NCI-H2227 (cell line): ENCODE data around the gene PHTF2.
"Not testable (repeated sequence)": the region's sequence is repeated elsewhere in the genome, so short reads cannot be mapped to it uniquely, and the experiment has no call there.

Experiments used
- DNase-seq: peaks from one replicate; lab custom pipeline; 2025; ENCODE audit not compliant: unreplicated experiment; lab: John Stamatoyannopoulos, UW

Gene PHTF2

GRCh38 chr7:77798394-77799077 is at the start of gene PHTF2, which contains the start of gene TMEM60:
Gene PHTF2, plus strand, starts transcription at chr7:77798773.
Gene TMEM60, minus strand, starts transcription at chr7:77798434. Its CDS starts 4,061 bp downstream, at chr7:77794373.
- DNase-seq = peak; percentile 100

DNA sequence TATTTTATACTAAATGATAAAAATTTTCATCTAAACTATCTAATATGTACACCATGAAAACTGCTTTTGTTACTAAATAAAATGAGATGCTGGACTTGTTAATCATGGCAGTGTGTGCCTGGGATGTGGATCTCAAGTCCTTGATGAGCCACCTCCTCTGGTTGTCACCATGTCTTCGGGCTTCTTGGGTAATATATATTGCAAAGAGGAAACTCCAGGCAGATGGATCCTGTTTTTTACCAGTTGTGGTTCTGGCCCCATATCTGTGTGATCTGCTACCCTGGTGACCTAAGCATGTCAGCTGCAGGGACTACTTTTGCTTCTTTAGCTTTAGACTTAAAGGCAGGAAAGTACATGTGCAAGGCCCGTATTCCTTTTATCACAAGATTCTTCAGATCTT is 46.6 kb upstream of the PHTF2 start:
- DNase-seq = no peak

GRCh38 chr7:77753173-77753572 is 45.4 kb upstream of the PHTF2 start:
- DNase-seq = no peak

DNA sequence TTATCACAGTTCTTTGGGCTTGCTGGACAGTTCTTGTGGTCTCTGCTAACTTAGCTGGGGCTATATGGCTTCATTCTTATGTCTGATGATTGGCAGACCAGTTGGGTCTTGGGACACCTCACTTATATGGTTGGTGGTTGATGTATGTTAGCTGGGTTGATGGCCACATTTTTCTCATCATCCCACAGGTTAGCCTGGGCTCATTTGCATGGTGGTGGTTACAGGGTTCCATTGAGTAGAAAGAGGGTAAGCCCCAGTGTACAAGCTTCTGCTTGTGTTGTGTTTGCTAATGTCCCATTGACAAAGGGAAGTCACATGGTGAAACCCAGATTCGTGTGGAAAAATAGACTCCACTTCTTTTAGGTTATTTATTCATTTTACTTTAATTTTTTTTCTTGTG is 41.0 kb upstream of the PHTF2 start:
- no peak for DNase-seq

DNA sequence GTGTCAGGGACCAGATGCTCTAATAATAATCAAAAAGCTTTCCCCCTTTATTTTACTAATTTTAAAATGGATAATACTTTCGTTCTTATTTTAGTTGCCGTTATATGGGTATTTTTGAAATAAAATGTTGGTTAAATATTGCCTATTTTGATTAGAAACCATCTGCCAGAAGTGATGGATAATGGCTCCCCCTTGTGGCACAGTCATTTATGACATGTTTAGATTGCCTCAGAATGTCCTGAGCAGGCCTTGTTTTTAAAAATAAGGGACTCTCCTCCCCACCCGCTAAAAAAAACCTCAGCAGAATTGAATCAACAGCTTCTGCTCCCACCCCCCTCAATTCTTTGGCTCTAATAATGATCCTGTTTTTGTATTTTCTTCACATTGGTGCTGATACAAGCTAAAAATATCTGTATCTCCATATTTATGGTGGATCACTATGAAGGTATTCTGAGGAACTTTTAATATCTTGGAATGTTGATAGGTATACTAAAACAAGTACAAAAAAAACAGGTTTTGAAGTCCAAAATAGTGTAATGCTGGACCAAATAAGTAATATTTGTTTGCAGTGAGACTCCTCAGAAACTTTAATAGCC is 39.2 kb upstream of the PHTF2 start:
- peak; percentile 71 for DNase-seq

GRCh38 chr7:77760809-77761453 is 37.6 kb upstream of the PHTF2 start:
- DNase-seq = no peak

- DNase-seq = no peak
Measured at GRCh38 chr7:77765481-77765880, 33.1 kb upstream of the PHTF2 start.

DNA sequence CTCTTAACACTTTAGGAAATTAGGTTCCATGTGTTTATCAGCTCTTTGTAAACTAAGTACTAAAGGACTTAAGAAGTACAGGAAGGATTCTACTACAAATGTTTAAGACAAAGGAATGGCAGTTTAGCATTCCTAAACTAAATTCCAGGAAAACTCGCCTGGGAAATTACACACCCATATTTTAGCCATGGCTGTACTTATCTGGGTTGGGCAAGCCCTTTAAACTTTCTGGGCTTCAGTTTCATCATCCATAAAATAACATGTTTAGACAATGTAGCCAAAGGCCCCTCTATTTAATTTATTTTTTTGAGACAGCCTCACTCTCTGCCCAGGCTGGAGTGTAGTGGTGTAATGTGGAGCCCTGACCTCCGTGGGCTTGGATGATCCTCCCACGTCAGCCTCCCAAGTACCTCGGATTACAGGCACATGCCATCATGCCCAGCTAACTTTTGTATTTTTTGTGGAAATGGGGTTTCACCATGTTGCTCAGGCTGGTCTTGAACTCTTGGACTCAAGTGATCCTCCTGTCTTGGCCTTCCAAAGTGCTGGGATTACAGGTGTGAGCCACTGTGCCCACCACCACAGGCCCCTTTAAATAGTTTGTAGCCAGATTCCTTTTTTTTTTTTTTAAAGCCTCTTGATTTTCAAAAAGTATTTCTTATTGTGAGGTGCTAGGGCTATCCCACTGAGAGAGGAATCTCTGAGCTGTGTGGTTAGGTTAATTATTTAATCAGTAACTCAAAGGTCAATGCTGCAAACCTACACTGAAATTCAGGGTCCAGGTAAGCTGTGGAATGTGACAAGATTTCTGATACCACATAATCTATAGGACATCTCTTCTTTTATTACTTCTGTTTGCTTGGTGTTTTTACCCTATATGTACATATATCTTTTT is 32.4 kb upstream of the PHTF2 start:
- no peak for DNase-seq

DNA sequence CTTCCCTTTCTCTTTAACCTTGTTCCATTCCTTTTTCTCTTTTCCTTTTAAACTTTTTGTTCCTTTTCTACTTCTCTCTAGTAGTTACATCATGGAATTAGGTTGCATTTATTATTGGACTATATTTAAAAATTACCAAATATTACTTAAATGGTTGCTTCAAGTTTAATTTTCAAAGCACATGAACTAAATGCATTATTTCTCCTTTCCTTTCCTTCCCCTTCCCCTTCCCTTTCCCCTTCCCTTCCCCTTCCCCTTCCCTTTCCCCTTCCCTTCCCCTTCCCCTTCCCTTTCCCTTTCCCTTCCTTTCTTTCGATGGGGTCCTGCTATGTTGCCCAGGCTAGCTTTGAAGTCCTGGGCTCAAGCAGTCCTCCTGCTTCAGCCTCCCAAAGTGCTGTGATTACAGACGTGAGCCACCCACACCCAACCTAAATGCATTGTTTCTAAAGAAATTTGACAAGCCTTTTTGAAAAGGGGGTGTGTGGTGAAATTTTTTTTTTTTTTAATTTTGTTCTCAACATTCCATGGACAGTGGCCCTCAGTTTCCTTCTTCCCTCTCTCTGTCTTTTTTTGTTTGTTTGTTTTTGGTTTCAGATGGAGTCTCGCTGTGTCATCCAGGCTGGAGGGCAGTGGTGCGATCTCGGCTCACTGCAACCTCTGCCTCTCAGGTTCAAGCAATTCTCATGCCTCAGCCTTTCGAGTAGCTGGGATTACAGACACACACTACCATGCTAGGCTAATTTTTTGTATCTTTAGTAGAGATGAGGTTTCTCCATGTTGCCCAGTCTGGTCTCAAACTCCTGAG is 31.6 kb upstream of the PHTF2 start:
- no peak for DNase-seq

- no peak for DNase-seq
Measured at GRCh38 chr7:77770316-77770715, 28.3 kb upstream of the PHTF2 start.

DNA sequence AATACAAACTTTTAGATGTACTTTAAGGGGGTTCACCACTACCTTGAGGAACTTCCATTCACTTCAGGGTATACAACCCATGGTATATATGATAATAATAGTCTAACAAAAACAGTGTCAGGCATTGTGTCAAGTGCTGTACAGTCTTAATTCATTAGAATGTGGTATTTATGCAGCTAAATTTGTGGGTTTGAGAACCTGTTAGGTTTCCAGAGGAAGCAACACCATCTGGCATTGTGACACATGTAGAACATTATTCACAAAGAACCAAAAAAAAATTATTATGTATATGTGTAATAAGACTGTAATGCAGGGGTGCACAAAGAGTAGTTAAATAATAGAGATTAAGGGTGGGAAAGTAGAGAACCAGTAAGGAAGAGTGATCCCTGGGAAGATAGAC is 26.7 kb upstream of the PHTF2 start:
- no peak for DNase-seq

GRCh38 chr7:77778535-77778934 is 20.0 kb upstream of the PHTF2 start:
- no peak for DNase-seq

DNA sequence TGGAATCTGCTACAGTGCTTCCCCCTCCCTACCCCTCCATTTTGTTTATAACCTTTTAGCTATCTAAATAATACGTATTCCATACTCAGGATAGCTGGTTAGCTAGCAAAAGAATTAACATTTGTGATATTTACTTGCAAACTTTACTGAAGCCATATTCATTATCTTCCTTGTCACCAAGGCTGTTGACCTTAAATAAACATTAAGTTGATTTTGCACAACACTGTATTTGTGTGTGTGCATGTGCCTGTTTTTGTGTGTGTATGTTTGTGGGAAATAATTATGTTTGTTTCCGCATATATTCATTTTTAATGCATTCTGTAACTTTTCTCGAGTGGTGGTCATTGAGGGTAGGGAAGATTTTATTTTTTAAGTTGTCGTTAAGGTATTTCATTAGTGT is 16.2 kb upstream of the PHTF2 start:
- DNase-seq = no peak

GRCh38 chr7:77783111-77783510 is 15.5 kb upstream of the PHTF2 start:
- DNase-seq = no peak

DNA sequence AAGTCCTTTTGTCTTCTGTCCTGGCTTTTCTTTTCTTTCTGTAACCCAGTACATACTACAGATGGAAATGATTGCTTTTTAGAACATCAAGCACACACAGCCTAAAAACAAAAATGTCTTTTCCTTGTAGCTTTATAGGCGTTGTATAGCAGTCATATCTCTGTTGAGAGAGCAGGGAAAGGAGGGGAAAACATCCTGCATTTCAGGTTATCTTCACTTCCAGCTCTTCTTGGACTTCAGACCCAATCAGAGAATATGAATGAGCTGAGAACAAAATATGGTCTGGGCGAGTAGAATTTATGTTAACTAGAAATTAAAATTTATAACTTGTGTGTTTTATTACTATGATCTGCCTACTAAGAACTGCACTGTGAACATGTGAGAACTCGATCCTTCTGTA is 15.0 kb upstream of the PHTF2 start:
- DNase-seq = no peak

DNA sequence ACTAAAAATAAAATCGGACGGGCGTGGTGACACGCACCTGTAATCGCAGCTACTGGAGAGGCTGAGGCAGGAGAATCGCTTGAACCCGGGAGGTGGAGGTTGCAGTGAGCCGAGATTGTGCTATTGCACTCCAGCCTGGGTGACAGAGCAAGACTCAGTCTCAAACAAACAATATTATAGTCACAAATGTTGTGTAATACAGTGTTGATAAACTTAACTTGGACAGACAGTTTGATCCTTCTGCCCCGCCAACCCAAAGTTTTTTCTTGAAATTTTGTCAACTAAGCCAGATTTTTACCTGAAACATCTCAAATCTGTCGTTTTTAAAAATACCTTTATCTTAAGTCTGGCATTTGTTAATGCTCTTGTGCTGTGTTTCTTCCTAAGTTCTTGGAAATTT is 14.1 kb upstream of the PHTF2 start:
- DNase-seq = not testable (repeated sequence)

GRCh38 chr7:77786018-77786417 is 12.6 kb upstream of the PHTF2 start:
- no peak for DNase-seq

GRCh38 chr7:77786741-77787140 is 11.8 kb upstream of the PHTF2 start:
- DNase-seq = no peak

- DNase-seq = no peak
Measured at GRCh38 chr7:77788327-77788902, 10.2 kb upstream of the PHTF2 start.

GRCh38 chr7:77791336-77791735 is 7.2 kb upstream of the PHTF2 start:
- peak; percentile 17 for DNase-seq
